Fibroblast of lung (primary cell): ENCODE measurements around the gene KIRREL3. TPM values are rescaled to one million over a fixed set of nuclear protein-coding genes. Genes with fewer than 3 reads are reported as not detected.

Source experiments
- DNase-seq, 2 donors: peaks; one replicate each; pipeline versions ENCODE4 v3.0.0 to v3.0.0-alpha.2; 2010; ENCODE audit warnings: low read depth in 2 of 2
- H2AFZ ChIP-seq: 2 replicates; pipeline ENCODE4 v1.5.1; 2012; ENCODE audit warnings: low read length, control low read depth, inconsistent platforms
- H3K27ac ChIP-seq: 2 replicates; pipeline ENCODE4 v1.5.1; 2011; ENCODE audit warnings: low read length, control low read depth; ENCODE audit not compliant: insufficient read depth
- H3K27me3 ChIP-seq: 2 replicates; pipeline ENCODE4 v1.5.1; 2011; ENCODE audit warnings: mild to moderate bottlenecking, low read length; ENCODE audit not compliant: control insufficient read depth, insufficient read depth
- H3K36me3 ChIP-seq: 2 replicates; pipeline ENCODE4 v1.5.1; 2011; ENCODE audit warnings: low read length; ENCODE audit not compliant: control insufficient read depth, insufficient read depth
- H3K4me1 ChIP-seq: 2 replicates; pipeline ENCODE4 v1.5.1; 2011; ENCODE audit warnings: low read length; ENCODE audit not compliant: control insufficient read depth, insufficient read depth; ENCODE audit errors: extremely low read depth
- H3K4me2 ChIP-seq: 2 replicates; pipeline ENCODE4 v1.5.1; 2011; ENCODE audit warnings: low read length, control low read depth; ENCODE audit not compliant: insufficient read depth; ENCODE audit errors: extremely low read depth
- H3K4me3 ChIP-seq, 4 experiments: fragments of 200-600 bp in 1 of 4; sonication (generic) in 1 of 4; replicated peaks in 1 of 4; 2 replicates each; pipeline ENCODE4 v1.5.1; 2011 to 2016; ENCODE audit warnings: low read length in 4 of 4, low read depth in 3 of 4, mild to moderate bottlenecking in 3 of 4, control low read depth in 2 of 4, inconsistent platforms in 1 of 4, mixed read lengths in 1 of 4; ENCODE audit not compliant: insufficient read depth in 1 of 4; ENCODE audit errors: control extremely low read depth in 1 of 4
- H3K79me2 ChIP-seq: 2 replicates; pipeline ENCODE4 v1.5.1; 2012; ENCODE audit warnings: mild to moderate bottlenecking, low read length, inconsistent platforms; ENCODE audit not compliant: control insufficient read depth, insufficient read depth
- H3K9ac ChIP-seq: 2 replicates; pipeline ENCODE4 v1.5.1; 2011; ENCODE audit warnings: mild to moderate bottlenecking, low read length, control low read depth; ENCODE audit not compliant: insufficient read depth
- H3K9me3 ChIP-seq: 2 replicates; pipeline ENCODE4 v1.5.1; 2012; ENCODE audit warnings: low read depth, low read length; ENCODE audit not compliant: control insufficient read depth, insufficient read depth
- H4K20me1 ChIP-seq: 2 replicates; pipeline ENCODE4 v1.5.1; 2011; ENCODE audit warnings: low read length; ENCODE audit not compliant: control insufficient read depth, insufficient read depth; ENCODE audit errors: extremely low read depth
- EZH2 ChIP-seq: IDR thresholded peaks from 2 replicates; pipeline ENCODE4 v1.5.1; 2012; ENCODE audit warnings: low read length, control low read depth, mild to moderate bottlenecking; ENCODE audit errors: missing control alignments
- polyA plus RNA-seq, 2 donors: library from polyadenylated mRNA; depleted of rRNA in 1 of 2; stranded (reverse) in 1 of 2; unstranded in 1 of 2; fragments of >200 nt; gene quantifications; 2 replicates each; pipeline ENCODE4 v1.2.1, GENCODE V29; 2011 to 2012; ENCODE audit warnings: missing spikeins in 1 of 2
- total RNA-seq: library from RNA; depleted of rRNA; stranded (reverse); fragments of >200 nt; gene quantifications from 2 replicates; pipeline ENCODE4 v1.2.1, GENCODE V29; 2014
- TF ChIP-seq, protein P1 (sequence below), 2 donors: IDR thresholded peaks in 1 of 2; conservative IDR thresholded peaks in 1 of 2; 1 replicate in 1 of 2; 2 replicates in 1 of 2; pipeline ENCODE4 v1.5.1; 2011 to 2012; ENCODE audit warnings: low read length in 2 of 2, control low read depth in 1 of 2, inconsistent platforms in 1 of 2, low read depth in 1 of 2, mild to moderate bottlenecking in 1 of 2

Gene KIRREL3
- total and polyA plus RNA-seq, 2 donors (not counting 1 experiment from before 2014, with no cell fraction given), result 2.8 to 6.1 TPM

DNA sequence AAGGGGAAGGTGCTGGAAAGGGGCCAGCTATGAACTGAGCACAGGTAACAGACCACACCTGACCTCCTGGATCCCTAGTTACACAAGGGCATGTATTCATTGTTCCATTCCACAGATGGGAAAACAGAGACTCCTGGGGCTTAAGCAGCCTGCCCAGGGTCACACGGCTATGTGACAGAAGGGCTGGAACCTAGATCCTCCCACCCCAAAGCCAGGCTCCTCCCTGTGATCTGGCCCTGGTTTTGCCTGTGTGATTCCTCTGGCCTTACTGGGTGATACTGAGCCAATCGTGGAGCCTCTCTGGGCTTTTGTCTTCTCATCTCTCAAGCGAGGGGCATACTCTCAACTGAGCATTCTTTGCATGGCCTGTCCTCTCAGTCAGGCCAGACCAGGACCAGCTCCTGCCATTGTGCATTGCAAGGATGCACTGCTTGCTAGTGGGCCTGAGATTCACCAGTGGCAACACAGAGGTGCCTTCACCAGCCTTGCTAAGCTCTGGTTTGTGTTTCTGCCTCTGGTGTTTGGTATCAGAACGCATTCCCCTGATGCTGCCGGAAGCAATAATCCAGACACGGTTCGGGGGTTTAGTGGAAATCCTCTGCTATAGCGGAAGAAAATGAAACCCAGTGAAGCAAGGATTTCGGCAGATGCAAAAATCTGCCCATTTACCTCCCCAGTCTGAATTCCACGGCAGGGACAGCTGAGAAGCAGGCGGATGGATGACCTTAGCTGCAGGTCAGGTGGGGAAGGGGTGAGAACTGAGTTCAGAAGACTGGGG is 418.5 kb downstream of the KIRREL3 start:
- Histone ChIP-seq H3K9me3 (no peaks in the 10 kb centered on the region), H3K79me2 (no peaks in the 10 kb centered on the region), H3K4me1 (peaks cover 8% of the 10 kb centered on the region), H3K27me3 (no peaks in the 10 kb centered on the region), H3K9ac (no peak overlapping the region), H3K4me2 (no peak overlapping the region), H3K4me3 (no peak overlapping the region), H3K27ac (no peak overlapping the region), H2AFZ (no peak overlapping the region), H3K36me3 (no peaks in the 10 kb centered on the region), H4K20me1 (no peaks in the 10 kb centered on the region)
- TF ChIP-seq EZH2, result no peak
- TF ChIP-seq, protein P1, sequence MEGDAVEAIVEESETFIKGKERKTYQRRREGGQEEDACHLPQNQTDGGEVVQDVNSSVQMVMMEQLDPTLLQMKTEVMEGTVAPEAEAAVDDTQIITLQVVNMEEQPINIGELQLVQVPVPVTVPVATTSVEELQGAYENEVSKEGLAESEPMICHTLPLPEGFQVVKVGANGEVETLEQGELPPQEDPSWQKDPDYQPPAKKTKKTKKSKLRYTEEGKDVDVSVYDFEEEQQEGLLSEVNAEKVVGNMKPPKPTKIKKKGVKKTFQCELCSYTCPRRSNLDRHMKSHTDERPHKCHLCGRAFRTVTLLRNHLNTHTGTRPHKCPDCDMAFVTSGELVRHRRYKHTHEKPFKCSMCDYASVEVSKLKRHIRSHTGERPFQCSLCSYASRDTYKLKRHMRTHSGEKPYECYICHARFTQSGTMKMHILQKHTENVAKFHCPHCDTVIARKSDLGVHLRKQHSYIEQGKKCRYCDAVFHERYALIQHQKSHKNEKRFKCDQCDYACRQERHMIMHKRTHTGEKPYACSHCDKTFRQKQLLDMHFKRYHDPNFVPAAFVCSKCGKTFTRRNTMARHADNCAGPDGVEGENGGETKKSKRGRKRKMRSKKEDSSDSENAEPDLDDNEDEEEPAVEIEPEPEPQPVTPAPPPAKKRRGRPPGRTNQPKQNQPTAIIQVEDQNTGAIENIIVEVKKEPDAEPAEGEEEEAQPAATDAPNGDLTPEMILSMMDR (conservative IDR thresholded peaks at IDR 0.05 in 1 of 2, IDR thresholded peaks at IDR 0.05 in 1 of 2; ENCODE audit: low read depth in 1 of 2, low read length in 2 of 2), result no peak
- no peak for DNase-seq

DNA sequence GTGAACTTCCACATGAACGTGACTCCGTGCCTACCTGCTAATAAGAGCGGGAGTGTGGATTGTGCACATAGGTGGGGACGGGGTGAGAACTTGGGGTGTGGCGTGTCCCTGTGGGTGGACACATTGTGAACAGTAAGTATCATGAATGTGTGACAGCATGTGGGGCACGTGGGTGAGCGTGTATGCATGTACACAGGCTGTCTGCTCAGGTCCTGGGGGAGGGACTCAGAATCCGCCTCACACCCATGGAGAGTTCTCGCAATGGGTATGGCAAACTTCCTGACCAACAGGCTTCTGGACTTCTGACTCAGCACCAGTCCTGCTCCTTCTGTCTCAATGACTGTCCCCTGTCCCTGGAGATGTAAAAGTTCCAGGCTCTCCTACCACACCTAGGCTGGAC is 422.1 kb downstream of the KIRREL3 start:
- Histone ChIP-seq H3K36me3 (no peaks in the 10 kb centered on the region), H4K20me1 (no peaks in the 10 kb centered on the region), H3K27ac (no peak overlapping the region), H3K9ac (no peak overlapping the region), H3K4me1 (no peaks in the 10 kb centered on the region), H3K4me3 (no peak overlapping the region), H3K9me3 (no peaks in the 10 kb centered on the region), H3K4me2 (no peak overlapping the region), H3K27me3 (no peaks in the 10 kb centered on the region), H2AFZ (no peak overlapping the region), H3K79me2 (no peaks in the 10 kb centered on the region)
- DNase-seq, result no peak
- no peak for TF ChIP-seq EZH2
- TF ChIP-seq, protein P1 (conservative IDR thresholded peaks at IDR 0.05 in 1 of 2, IDR thresholded peaks at IDR 0.05 in 1 of 2; ENCODE audit: low read depth in 1 of 2, low read length in 2 of 2), result no peak

DNA sequence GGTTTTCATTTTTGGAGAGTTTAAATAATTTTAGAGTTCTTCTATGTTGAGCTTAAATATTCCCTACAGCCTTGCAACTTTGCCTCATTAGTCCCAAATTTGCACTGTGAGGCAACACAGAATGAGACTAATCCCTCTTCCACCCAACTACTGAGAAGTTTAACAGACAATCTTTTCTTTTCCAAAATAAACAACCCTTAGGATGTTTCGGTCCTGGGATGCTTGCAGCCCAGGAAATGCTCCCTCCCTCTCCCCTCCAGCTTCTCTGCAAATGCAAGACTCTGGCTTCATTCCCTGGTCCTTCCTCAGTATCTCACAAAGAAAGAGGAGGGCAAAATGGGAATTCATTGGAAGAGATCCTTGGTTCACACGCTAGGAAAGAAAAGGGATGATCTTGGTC is 422.5 kb downstream of the KIRREL3 start:
- DNase-seq, result no peak
- no peaks in the 10 kb centered on the region for H3K27me3 ChIP-seq
- H3K27ac ChIP-seq, result no peak overlapping the region
- H3K79me2 ChIP-seq, result no peaks in the 10 kb centered on the region
- no peaks in the 10 kb centered on the region for H4K20me1 ChIP-seq
- no peak overlapping the region for H2AFZ ChIP-seq
- no peaks in the 10 kb centered on the region for H3K4me1 ChIP-seq
- no peak overlapping the region for H3K4me3 ChIP-seq
- no peaks in the 10 kb centered on the region for H3K9me3 ChIP-seq
- no peak overlapping the region for H3K9ac ChIP-seq
- TF ChIP-seq EZH2, result no peak
- TF ChIP-seq, protein P1 (conservative IDR thresholded peaks at IDR 0.05 in 1 of 2, IDR thresholded peaks at IDR 0.05 in 1 of 2; ENCODE audit: low read depth in 1 of 2, low read length in 2 of 2), result no peak
- H3K4me2 ChIP-seq, result no peak overlapping the region
- no peaks in the 10 kb centered on the region for H3K36me3 ChIP-seq
